Naive B cell (primary cell): ENCODE data around the gene KCNK7. TPM values are rescaled to one million over a fixed set of nuclear protein-coding genes. Genes with fewer than 3 reads are reported as not detected.

Experiments used
- ATAC-seq, 2 donors: fragments of 150-1000 bp; cut with Tn5 transposase; 2 replicates each; pipeline ENCODE4 v1.10.0; 2021; ENCODE audit warnings: low read depth in 2 of 2, mild to moderate bottlenecking in 2 of 2, moderate library complexity in 2 of 2
- DNase-seq: peaks from one replicate; pipeline ENCODE4 v3.0.0; 2022
- H3K27ac Mint-ChIP-seq, 6 donors: one replicate each; pipeline ENCODE4 v1.8.0; 2020 to 2022; ENCODE audit warnings: mild to moderate bottlenecking in 6 of 6, mixed read lengths in 6 of 6, moderate library complexity in 5 of 6, inconsistent platforms in 2 of 6
- H3K27me3 Mint-ChIP-seq, 3 donors: one replicate each; pipeline ENCODE4 v1.8.0; 2021 to 2022; ENCODE audit warnings: mixed read lengths in 3 of 3, mild to moderate bottlenecking in 1 of 3
- H3K36me3 Mint-ChIP-seq, 2 donors: one replicate each; pipeline ENCODE4 v1.8.0; 2020 to 2022; ENCODE audit warnings: mixed read lengths in 2 of 2, inconsistent platforms in 1 of 2, mild to moderate bottlenecking in 1 of 2
- H3K4me1 Mint-ChIP-seq, 3 donors: one replicate each; pipeline ENCODE4 v1.8.0; 2020 to 2022; ENCODE audit warnings: mixed read lengths in 3 of 3, inconsistent platforms in 1 of 3, mild to moderate bottlenecking in 1 of 3, moderate library complexity in 1 of 3
- H3K4me3 Mint-ChIP-seq, 8 donors: one replicate each; pipeline ENCODE4 v1.8.0; 2020 to 2022; ENCODE audit warnings: mild to moderate bottlenecking in 8 of 8, mixed read lengths in 8 of 8, moderate library complexity in 8 of 8, inconsistent platforms in 2 of 8
- H3K9me3 Mint-ChIP-seq, 7 donors: one replicate each; pipeline ENCODE4 v1.8.0; 2020 to 2022; ENCODE audit warnings: mixed read lengths in 7 of 7, mild to moderate bottlenecking in 5 of 7, inconsistent platforms in 2 of 7, moderate library complexity in 1 of 7
- polyA plus RNA-seq, 6 donors: library from polyadenylated mRNA; unstranded; fragments of 300-500 nt; fragmentation: Illumina TruSeq; gene quantifications; one replicate each; pipeline ENCODE4 v1.2.3, GENCODE V29; 2021; ENCODE audit warnings: low read depth in 6 of 6

Gene KCNK7
- polyA plus RNA-seq, 6 donors from 2014 or later: not detected

GRCh38 chr11:65613091-65613928, 17.7 kb upstream of the KCNK7 start:
- Mint-ChIP-seq H3K4me1 (peaks cover 45 to 64% (median 60%) of the 10 kb centered on the region in 3 donors), H3K27ac (peak overlapping the region in 4 of 6 donors; percentile 38 to 98 (median 96)), H3K4me3 (peak overlapping the region; percentile 72 to 97 (median 94)), H3K36me3 (peaks cover 0 to 7% of the 10 kb centered on the region in 2 donors), H3K9me3 (no peaks in the 10 kb centered on the region), H3K27me3 (no peaks in the 10 kb centered on the region)
- DNase-seq (no peak), ATAC-seq (no peak)

- peaks cover 0 to 7% of the 10 kb centered on the region in 2 donors for H3K36me3 Mint-ChIP-seq
- peaks cover 45 to 65% (median 60%) of the 10 kb centered on the region in 3 donors for H3K4me1 Mint-ChIP-seq
- DNase-seq: no peak
- H3K4me3 Mint-ChIP-seq: peak overlapping the region; percentile 87 to 97 (median 94)
- H3K27me3 Mint-ChIP-seq: no peaks in the 10 kb centered on the region
- H3K9me3 Mint-ChIP-seq: no peaks in the 10 kb centered on the region
- peak overlapping the region; percentile 38 to 98 (median 93) for H3K27ac Mint-ChIP-seq
- no peak for ATAC-seq
These were observed 17.1 kb upstream of the KCNK7 start for GRCh38 chr11:65612691-65613090.

GRCh38 chr11:65611758-65612603, 16.4 kb upstream of the KCNK7 start:
- Mint-ChIP-seq H3K27me3 (no peaks in the 10 kb centered on the region), H3K36me3 (peaks cover 0 to 7% of the 10 kb centered on the region in 2 donors), H3K4me3 (peak overlapping the region; percentile 87 to 96 (median 92)), H3K27ac (peak overlapping the region in 5 of 6 donors; percentile 87 to 95 (median 91)), H3K4me1 (peaks cover 45 to 63% (median 55%) of the 10 kb centered on the region in 3 donors), H3K9me3 (no peaks in the 10 kb centered on the region)
- ATAC-seq (no peak), DNase-seq (no peak)

- peak overlapping the region in 6 of 8 donors; percentile 32 to 96 (median 48) for H3K4me3 Mint-ChIP-seq
- no peaks in the 10 kb centered on the region for H3K9me3 Mint-ChIP-seq
- H3K27ac Mint-ChIP-seq: peak overlapping the region in 4 of 6 donors; percentile 43 to 95 (median 68)
- no peaks in the 10 kb centered on the region for H3K27me3 Mint-ChIP-seq
- peaks cover 37 to 55% (median 47%) of the 10 kb centered on the region in 3 donors for H3K4me1 Mint-ChIP-seq
- no peak for ATAC-seq
- H3K36me3 Mint-ChIP-seq: no peaks in the 10 kb centered on the region
- DNase-seq: no peak
These were observed 15.6 kb upstream of the KCNK7 start for GRCh38 chr11:65611028-65611757.

DNA sequence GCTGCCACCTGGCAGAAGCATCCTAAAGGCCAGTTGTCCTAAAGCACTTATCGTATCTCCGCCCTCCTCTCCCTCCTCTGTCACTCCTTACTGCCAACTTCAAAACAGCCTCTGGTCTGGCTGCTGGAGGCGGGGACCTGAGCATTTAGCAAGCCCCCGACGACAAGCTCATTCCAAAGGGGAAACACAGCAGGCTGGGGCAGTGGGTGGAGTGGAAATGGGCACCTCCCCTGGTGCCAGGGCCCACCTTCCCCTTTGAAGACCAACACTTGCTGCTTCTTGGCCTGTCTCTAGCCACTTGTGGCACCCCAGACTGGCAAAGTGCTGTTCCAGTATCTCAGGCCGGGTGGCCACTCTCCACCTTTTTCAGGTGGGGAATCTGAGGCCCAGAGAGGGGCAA, 14.8 kb upstream of the KCNK7 start:
- H3K9me3 Mint-ChIP-seq: no peaks in the 10 kb centered on the region
- no peak for ATAC-seq

GRCh38 chr11:65609665-65610064, 14.1 kb upstream of the KCNK7 start:
- H3K27ac Mint-ChIP-seq: peak overlapping the region in 2 of 6 donors; percentile 62 to 95
- ATAC-seq: no peak
- H3K9me3 Mint-ChIP-seq: no peaks in the 10 kb centered on the region
- no peaks in the 10 kb centered on the region for H3K27me3 Mint-ChIP-seq
- DNase-seq: no peak
- H3K4me3 Mint-ChIP-seq: peak overlapping the region in 3 of 8 donors; percentile 60 to 80 (median 65)
- H3K4me1 Mint-ChIP-seq: peaks cover 36 to 53% (median 45%) of the 10 kb centered on the region in 3 donors
- H3K36me3 Mint-ChIP-seq: no peaks in the 10 kb centered on the region

More for the DNA sequence above, 14.8 kb upstream of the KCNK7 start:
- no peak for DNase-seq
- peak overlapping the region; percentile 13 to 95 (median 54) for H3K27ac Mint-ChIP-seq
- H3K4me3 Mint-ChIP-seq: peak overlapping the region in 1 of 8 donors; percentile 80
- no peaks in the 10 kb centered on the region for H3K36me3 Mint-ChIP-seq
- peaks cover 36 to 55% (median 45%) of the 10 kb centered on the region in 3 donors for H3K4me1 Mint-ChIP-seq
- H3K27me3 Mint-ChIP-seq: no peaks in the 10 kb centered on the region

- no peaks in the 10 kb centered on the region for H3K9me3 Mint-ChIP-seq
- H3K4me3 Mint-ChIP-seq: peak overlapping the region in 4 of 8 donors; percentile 9 to 80 (median 30)
- H3K36me3 Mint-ChIP-seq: no peaks in the 10 kb centered on the region
These were observed 13.6 kb upstream of the KCNK7 start for GRCh38 chr11:65609229-65609628.

GRCh38 chr11:65607614-65608426, 12.2 kb upstream of the KCNK7 start:
- Mint-ChIP-seq H3K36me3 (peaks cover 0 to 9% of the 10 kb centered on the region in 2 donors), H3K4me1 (peaks cover 41 to 57% (median 50%) of the 10 kb centered on the region in 3 donors), H3K4me3 (peak overlapping the region in 1 of 8 donors; percentile 61), H3K9me3 (no peaks in the 10 kb centered on the region), H3K27me3 (no peaks in the 10 kb centered on the region), H3K27ac (peak overlapping the region in 1 of 6 donors; percentile 77)
- ATAC-seq (no peak), DNase-seq (no peak)

More at GRCh38 chr11:65609229-65609628, 13.6 kb upstream of the KCNK7 start:
- Mint-ChIP-seq H3K27me3 (no peaks in the 10 kb centered on the region), H3K27ac (peak overlapping the region in 4 of 6 donors; percentile 40 to 95 (median 53)), H3K4me1 (peaks cover 36 to 50% (median 45%) of the 10 kb centered on the region in 3 donors)
- DNase-seq (no peak), ATAC-seq (no peak)

DNA sequence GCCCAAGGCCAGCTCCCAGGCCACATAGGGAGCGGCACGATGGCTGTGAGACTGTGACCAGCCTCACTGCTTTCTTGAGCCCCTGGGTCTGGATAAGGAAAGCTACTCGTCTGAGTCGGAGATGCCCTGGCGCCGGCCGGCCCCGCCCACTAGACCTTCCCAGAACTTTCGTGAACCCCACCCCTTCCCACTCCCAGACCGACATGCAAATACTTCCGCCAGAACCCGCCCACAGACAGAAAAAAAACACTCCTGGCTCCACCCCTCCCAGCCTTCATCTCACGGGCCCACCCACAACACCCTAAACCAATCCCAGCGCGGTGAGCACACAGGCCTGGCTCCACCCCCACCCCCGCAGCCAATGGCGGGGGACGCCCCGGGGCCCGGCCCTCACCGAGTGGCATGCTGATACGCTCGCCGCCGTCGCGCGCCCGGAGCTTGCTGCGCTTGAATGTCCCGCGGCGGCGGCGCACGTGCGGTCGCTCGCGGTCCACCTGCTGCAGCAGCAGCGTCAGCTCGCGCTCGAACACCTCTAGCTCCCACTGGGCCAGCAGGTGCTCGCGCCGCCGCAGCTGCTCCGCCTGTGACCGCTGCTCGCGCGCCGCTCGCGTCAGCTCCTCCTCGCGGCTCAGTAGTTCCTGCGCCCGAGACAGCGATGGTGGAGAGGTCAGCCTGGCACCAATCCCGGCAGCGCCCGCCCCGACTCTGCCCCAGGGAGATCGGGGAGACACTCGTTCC, 11.4 kb upstream of the KCNK7 start:
- H3K9me3 Mint-ChIP-seq: no peaks in the 10 kb centered on the region
- H3K27me3 Mint-ChIP-seq: no peaks in the 10 kb centered on the region
- H3K27ac Mint-ChIP-seq: peak overlapping the region in 1 of 6 donors; percentile 80
- ATAC-seq (peak in 1 of 2 donors; percentile 23), DNase-seq (no peak)
- H3K36me3 Mint-ChIP-seq: peaks cover 0 to 9% of the 10 kb centered on the region in 2 donors
- H3K4me3 Mint-ChIP-seq: no peak overlapping the region
- H3K4me1 Mint-ChIP-seq: peaks cover 37 to 58% (median 50%) of the 10 kb centered on the region in 3 donors

DNA sequence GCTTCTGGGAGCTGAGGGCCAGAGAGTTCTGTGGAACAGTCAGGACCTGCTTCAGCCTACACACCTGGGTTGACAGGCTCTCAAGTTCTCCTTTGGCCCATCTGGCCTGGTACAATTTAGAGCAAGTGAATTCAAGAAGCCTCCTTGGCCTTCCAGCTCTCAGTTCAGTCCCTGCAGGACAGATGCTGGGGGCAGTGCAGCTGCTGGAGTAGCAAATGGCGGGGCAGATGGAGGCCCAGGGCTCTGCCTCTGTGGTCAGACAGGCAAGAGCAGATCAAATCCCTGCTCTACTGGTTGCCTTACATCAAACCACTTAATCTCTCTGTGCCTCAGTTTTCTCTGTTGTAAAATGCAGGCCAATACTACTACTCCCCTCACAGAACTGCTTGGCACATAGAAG, 8.7 kb upstream of the KCNK7 start:
- ATAC-seq (no peak), DNase-seq (no peak)
- peaks cover 0 to 9% of the 10 kb centered on the region in 2 donors for H3K36me3 Mint-ChIP-seq
- H3K9me3 Mint-ChIP-seq: no peaks in the 10 kb centered on the region
- no peaks in the 10 kb centered on the region for H3K27me3 Mint-ChIP-seq
- peaks cover 18 to 34% (median 29%) of the 10 kb centered on the region in 3 donors for H3K4me1 Mint-ChIP-seq
- H3K27ac Mint-ChIP-seq: peak overlapping the region in 4 of 6 donors; percentile 7 to 78 (median 60)
- peak overlapping the region in 1 of 8 donors; percentile 15 for H3K4me3 Mint-ChIP-seq

DNA sequence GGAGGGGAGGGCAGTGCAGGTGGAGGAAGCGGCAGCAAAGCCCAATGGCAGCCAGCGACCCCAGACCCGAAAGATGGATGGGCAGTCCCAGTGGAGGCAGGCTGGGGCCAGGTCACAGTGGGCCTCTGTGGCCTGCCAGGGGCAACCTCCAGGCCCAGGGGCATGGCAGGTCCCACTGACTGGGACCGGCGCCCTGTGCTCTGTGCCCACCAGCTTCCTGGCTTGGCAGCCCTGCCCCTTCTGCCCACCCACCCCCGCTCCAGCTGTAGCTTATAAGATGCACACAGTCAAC, 4.3 kb upstream of the KCNK7 start:
- peaks cover 0 to 9% of the 10 kb centered on the region in 2 donors for H3K36me3 Mint-ChIP-seq

More for the DNA sequence above, 4.3 kb upstream of the KCNK7 start:
- Mint-ChIP-seq H3K27ac (no peak overlapping the region), H3K27me3 (no peaks in the 10 kb centered on the region), H3K4me1 (peaks cover 22 to 28% (median 28%) of the 10 kb centered on the region in 3 donors), H3K9me3 (no peaks in the 10 kb centered on the region), H3K4me3 (no peak overlapping the region)
- no peak for DNase-seq
- ATAC-seq: no peak
